PC-3 (cell line): ENCODE results near the gene ITGAE. TPM values are rescaled to one million over a fixed set of nuclear protein-coding genes. Genes with fewer than 3 reads are reported as not detected.
A peak's percentile ranks its signal among the peaks of the same experiment; 100 is the strongest.

Experiments used
- ATAC-seq: fragments of 200-7000 bp; cut with Tn5 transposase; 2 replicates; pipeline ENCODE4 v1.9.1; 2020; ENCODE audit warnings: mild to moderate bottlenecking, moderate library complexity
- BruUV-seq: library from RNA; stranded (reverse); fragments of 400-500 nt; replicated peaks from 2 replicates; lab custom pipeline; 2021; lab: Mats Ljungman, UMichigan
- CTCF ChIA-PET: fragments of 300-600 bp; sonication (Branson Sonifier 250); formaldehyde crosslinking; loops from one replicate; lab custom pipeline; 2022; ENCODE audit warnings: antibody characterized with exemption; lab: Charles Lee
- POLR2A ChIA-PET: fragments of 300-600 bp; sonication (Branson Sonifier 250); formaldehyde crosslinking; loops from one replicate; lab custom pipeline; 2022; ENCODE audit warnings: antibody characterized with exemption; ENCODE audit not compliant: unreplicated experiment; lab: Charles Lee
- DNase-seq: peaks from one replicate; pipeline ENCODE4 v3.0.0-alpha.2; 2015
- H2AFZ ChIP-seq: fragments of 300-600 bp; sonication (generic); 2 replicates; pipeline ENCODE4 v1.6.0; 2016; ENCODE audit warnings: antibody characterized with exemption, low read length
- H3F3A ChIP-seq: fragments of 300-600 bp; sonication (generic); one replicate; pipeline ENCODE4 v1.6.0; 2017; ENCODE audit warnings: antibody characterized with exemption, low read length, control low read depth, mild to moderate bottlenecking; ENCODE audit not compliant: unreplicated experiment
- H3K27ac ChIP-seq: fragments of 300-600 bp; sonication (generic); 2 replicates; pipeline ENCODE4 v1.5.1; 2016; ENCODE audit warnings: mild to moderate bottlenecking, low read length
- H3K27me3 ChIP-seq: fragments of 300-600 bp; sonication (generic); 2 replicates; pipeline ENCODE4 v1.6.1; 2016; ENCODE audit warnings: low read length, mixed read lengths
- H3K36me3 ChIP-seq: fragments of 300-600 bp; sonication (generic); 2 replicates; pipeline ENCODE4 v1.6.1; 2016; ENCODE audit warnings: low read depth, mixed run types, low read length, mixed read lengths
- H3K4me1 ChIP-seq: fragments of 300-600 bp; sonication (generic); 2 replicates; pipeline ENCODE4 v1.5.1; 2016; ENCODE audit warnings: low read length; ENCODE audit not compliant: insufficient read depth
- H3K4me2 ChIP-seq: fragments of 300-600 bp; sonication (generic); 2 replicates; pipeline ENCODE4 v1.6.0; 2016; ENCODE audit warnings: low read length
- H3K4me3 ChIP-seq: fragments of 300-600 bp; sonication (generic); 2 replicates; pipeline ENCODE4 v1.5.1; 2016; ENCODE audit warnings: mild to moderate bottlenecking, low read length, mixed read lengths
- H3K79me2 ChIP-seq: fragments of 300-600 bp; sonication (generic); 2 replicates; pipeline ENCODE4 v1.6.1; 2017; ENCODE audit warnings: low read length, mixed read lengths
- H3K9ac ChIP-seq: fragments of 300-600 bp; sonication (generic); 2 replicates; pipeline ENCODE4 v1.6.0; 2016; ENCODE audit warnings: mild to moderate bottlenecking, low read length
- H3K9me2 ChIP-seq: fragments of 300-600 bp; sonication (generic); replicated peaks from 2 replicates; pipeline ENCODE4 v1.6.1; 2016; ENCODE audit warnings: mixed run types, low read length, mixed read lengths
- H3K9me3 ChIP-seq: fragments of 300-600 bp; sonication (generic); 2 replicates; pipeline ENCODE4 v1.6.1; 2016; ENCODE audit warnings: low read length, mixed read lengths
- H4K20me1 ChIP-seq: fragments of 300-600 bp; sonication (generic); 2 replicates; pipeline ENCODE4 v1.6.1; 2016; ENCODE audit warnings: low read length, mixed read lengths
- CTCF ChIP-seq: fragments of 300-600 bp; sonication (generic); conservative IDR thresholded peaks from 2 replicates; pipeline ENCODE4 v1.5.1; 2017; ENCODE audit warnings: antibody characterized with exemption, low read depth, mild to moderate bottlenecking, low read length
- EZH2 ChIP-seq: fragments of 300-600 bp; sonication (generic); IDR thresholded peaks from one replicate; pipeline ENCODE4 v1.6.1; 2017; ENCODE audit warnings: antibody characterized with exemption, mild to moderate bottlenecking, low read length; ENCODE audit not compliant: unreplicated experiment
- EZH2phosphoT487 ChIP-seq: fragments of 300-600 bp; sonication (generic); IDR thresholded peaks from 2 replicates; pipeline ENCODE4 v1.6.1; 2018; ENCODE audit warnings: mild to moderate bottlenecking, antibody characterized with exemption, low read length, borderline replicate concordance
- intact Hi-C: fragments of 100-400 bp; cut with micrococcal nuclease; formaldehyde crosslinking; loops from 2 replicates; pipeline ENCODE4 v1.9.0; 2023
- total RNA-seq: library from RNA; depleted of rRNA; stranded (reverse); fragments of >200 nt; gene quantifications from 2 replicates; pipeline ENCODE4 v1.2.3, GENCODE V29; 2014

Gene ITGAE
- total RNA-seq, 1 experiment from 2014 or later, result 42.0 TPM

GRCh38 chr17:3801792-3802191 is 804 bp upstream of the ITGAE start:
- TF ChIP-seq CTCF, result no peak
- no peak for TF ChIP-seq EZH2phosphoT487
- no peak for TF ChIP-seq EZH2
- Histone ChIP-seq H3K27ac (peak overlapping the region; percentile 89), H3K9ac (no peak overlapping the region), H3K9me2 (no peaks in the 10 kb centered on the region), H4K20me1 (no peaks in the 10 kb centered on the region), H2AFZ (no peak overlapping the region), H3K79me2 (no peaks in the 10 kb centered on the region), H3K36me3 (no peaks in the 10 kb centered on the region), H3K4me3 (no peak overlapping the region), H3K4me2 (peak overlapping the region; percentile 53; the same call in 1 of the 2 replicates), H3F3A (peaks cover 3% of the 10 kb centered on the region), H3K4me1 (peaks cover 31% of the 10 kb centered on the region), H3K9me3 (no peaks in the 10 kb centered on the region), H3K27me3 (no peaks in the 10 kb centered on the region)
- DNase-seq (no peak), ATAC-seq (no peak)
- no TSS peak for BruUV-seq
- ChIA-PET CTCF (no interaction called here), POLR2A (no interaction called here)
- intact Hi-C loops, result loop anchor here (1.0 to 2.0 kb wide), 2 partner anchors 10 to 65 kb away; no protein-coding TSS in a partner anchor

GRCh38 chr17:3801347-3801746 is 359 bp upstream of the ITGAE start:
- H2AFZ ChIP-seq, result no peak overlapping the region
- H3K9me3 ChIP-seq, result no peaks in the 10 kb centered on the region
- ATAC-seq (no peak), DNase-seq (no peak)
- peaks cover 31% of the 10 kb centered on the region for H3K4me1 ChIP-seq
- H3K27me3 ChIP-seq, result no peaks in the 10 kb centered on the region
- TF ChIP-seq CTCF (no peak), EZH2 (no peak)
- CTCF ChIA-PET, result no interaction called here
- BruUV-seq, result no TSS peak
- no peaks in the 10 kb centered on the region for H3K79me2 ChIP-seq
- no peak overlapping the region for H3K9ac ChIP-seq
- H4K20me1 ChIP-seq, result no peaks in the 10 kb centered on the region
- H3K4me3 ChIP-seq, result no peak overlapping the region
- no peak overlapping the region for H3K27ac ChIP-seq
- no peak overlapping the region for H3K4me2 ChIP-seq
- POLR2A ChIA-PET, result no interaction called here
- peaks cover 3% of the 10 kb centered on the region for H3F3A ChIP-seq
- no peaks in the 10 kb centered on the region for H3K9me2 ChIP-seq
- intact Hi-C loops, result no loop called here
- no peaks in the 10 kb centered on the region for H3K36me3 ChIP-seq

- H3K27ac ChIP-seq, result no peak overlapping the region
- H4K20me1 ChIP-seq, result no peaks in the 10 kb centered on the region
- no peaks in the 10 kb centered on the region for H3K79me2 ChIP-seq
- TF ChIP-seq CTCF, result no peak
- TF ChIP-seq EZH2, result no peak
- TF ChIP-seq EZH2phosphoT487, result no peak
- no peak overlapping the region for H3K4me2 ChIP-seq
- no peak overlapping the region for H2AFZ ChIP-seq
- no peaks in the 10 kb centered on the region for H3K27me3 ChIP-seq
- no peak overlapping the region for H3K4me3 ChIP-seq
- no peaks in the 10 kb centered on the region for H3K9me2 ChIP-seq
- ChIA-PET POLR2A (no interaction called here), CTCF (no interaction called here)
- H3F3A ChIP-seq, result peaks cover 3% of the 10 kb centered on the region
- intact Hi-C loops, result no loop called here
- DNase-seq, result no peak
- H3K36me3 ChIP-seq, result no peaks in the 10 kb centered on the region
- ATAC-seq, result no peak
- no peaks in the 10 kb centered on the region for H3K9me3 ChIP-seq
- no TSS peak for BruUV-seq
- peaks cover 31% of the 10 kb centered on the region for H3K4me1 ChIP-seq
- H3K9ac ChIP-seq, result no peak overlapping the region
Measured at GRCh38 chr17:3799181-3799945, 1.6 kb downstream of the ITGAE start.
